SW 1271 (cell line): ENCODE data around the gene CD4.
"Not testable (repeated sequence)": the region's sequence is repeated elsewhere in the genome, so short reads cannot be mapped to it uniquely, and the experiment has no call there.

Experiments
- DNase-seq, 2 experiments: peaks; one replicate each; lab custom pipeline; 2025; lab: John Stamatoyannopoulos, UW

The CD4 gene

GRCh38 chr12:6868211-6869048 lies 79.1 kb downstream of the CD4 start:
- DNase-seq: peak in 1 of 2 experiments; percentile 33

- DNase-seq: peak; percentile 40 to 78
Measured at GRCh38 chr12:6869049-6870021, 80.0 kb downstream of the CD4 start.

GRCh38 chr12:6870304-6870703 lies 81.0 kb downstream of the CD4 start:
- DNase-seq: not testable (repeated sequence)
